ENCODE results near the gene BUB3.

The BUB3 gene

DNA sequence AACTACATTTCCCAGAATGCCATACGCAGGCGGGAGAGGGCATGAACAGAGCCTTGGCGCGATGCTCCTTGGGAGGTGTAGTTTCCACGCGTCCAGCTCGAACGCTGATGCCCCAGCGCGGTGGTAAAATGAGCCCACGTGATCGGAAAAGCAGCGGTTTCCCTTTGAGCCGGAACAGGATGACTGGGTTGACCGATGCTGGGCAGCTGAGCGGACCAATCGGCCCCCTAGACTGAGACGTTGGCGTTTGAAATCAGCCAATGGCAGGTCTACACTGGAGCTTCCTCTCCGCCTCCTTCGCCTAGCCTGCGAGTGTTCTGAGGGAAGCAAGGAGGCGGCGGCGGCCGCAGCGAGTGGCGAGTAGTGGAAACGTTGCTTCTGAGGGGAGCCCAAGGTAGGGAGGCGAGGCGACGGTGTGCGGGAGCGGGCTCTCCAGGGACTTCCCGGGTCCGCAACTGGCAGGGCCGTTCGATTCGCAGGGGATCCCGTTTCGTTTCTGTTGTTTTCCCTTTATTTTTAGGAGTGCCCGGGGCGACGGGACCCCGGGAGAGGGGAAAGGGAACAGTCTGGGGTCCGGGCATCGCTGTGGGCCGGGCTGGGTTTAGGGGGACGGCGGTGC is at the start of gene BUB3:
TSS of gene BUB3 (plus strand) at position 311 of the 619 bp plus-strand sequence. CDS start 516 bp downstream, outside the sequence.
- DNase-seq: peak; percentile 91 to 98

- no peak for DNase-seq
Observed at GRCh38 chr10:123109466-123109865, 44.7 kb upstream of the BUB3 start.

GRCh38 chr10:123117644-123118417 is 36.4 kb upstream of the BUB3 start:
- no peak for DNase-seq

GRCh38 chr10:123119081-123119480 is 35.1 kb upstream of the BUB3 start:
- DNase-seq: no peak

GRCh38 chr10:123126246-123126645 is 28.0 kb upstream of the BUB3 start:
- DNase-seq: no peak

- DNase-seq: no peak
Observed at GRCh38 chr10:123129618-123130271, 24.5 kb upstream of the BUB3 start.

DNA sequence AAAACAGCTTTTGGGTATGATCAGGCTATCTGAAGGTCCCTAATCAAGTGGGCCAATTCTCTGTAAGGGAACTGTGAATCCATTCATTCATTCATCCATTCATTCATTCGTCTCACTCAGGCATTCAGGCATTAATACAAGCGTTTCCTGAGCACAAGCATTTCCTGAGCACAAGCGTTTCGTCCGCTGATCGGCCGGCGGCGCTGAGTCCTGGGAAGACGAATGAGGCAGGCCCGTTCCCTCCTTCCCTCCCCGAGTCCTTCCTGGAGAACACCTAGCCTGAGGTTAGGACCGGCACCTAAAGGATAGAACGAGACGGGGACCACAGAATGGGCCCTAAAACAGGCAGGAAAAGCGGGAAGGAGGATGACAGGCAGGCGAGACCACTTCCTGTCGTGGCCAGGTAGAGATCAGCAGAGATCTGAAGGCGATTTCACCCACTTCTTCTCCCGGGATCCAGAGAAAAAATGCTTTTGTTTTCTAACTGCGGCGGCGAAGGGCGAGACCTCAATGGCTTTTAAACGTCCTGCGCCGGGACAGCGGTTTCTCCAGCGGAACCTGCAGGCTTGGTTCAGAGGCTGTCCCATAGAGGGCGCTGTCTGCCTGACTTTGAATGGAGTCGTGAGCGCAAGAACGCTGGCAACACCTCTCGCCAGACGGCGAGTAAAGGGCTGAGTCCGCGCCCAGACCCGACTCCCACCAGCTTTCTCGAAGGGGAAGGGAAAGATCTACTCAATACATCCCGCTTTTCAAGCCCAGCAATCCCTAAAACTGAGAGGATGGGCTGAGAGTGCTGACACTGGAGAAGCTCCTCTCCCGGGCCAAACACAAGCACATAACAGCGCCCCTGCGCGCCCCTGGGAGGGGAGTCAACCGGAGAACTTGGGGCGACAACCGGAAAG is 21.4 kb upstream of the BUB3 start:
- DNase-seq: peak in 1 of 2 experiments; percentile 44

- DNase-seq: no peak
Observed at GRCh38 chr10:123133541-123134342, 20.5 kb upstream of the BUB3 start.

DNA sequence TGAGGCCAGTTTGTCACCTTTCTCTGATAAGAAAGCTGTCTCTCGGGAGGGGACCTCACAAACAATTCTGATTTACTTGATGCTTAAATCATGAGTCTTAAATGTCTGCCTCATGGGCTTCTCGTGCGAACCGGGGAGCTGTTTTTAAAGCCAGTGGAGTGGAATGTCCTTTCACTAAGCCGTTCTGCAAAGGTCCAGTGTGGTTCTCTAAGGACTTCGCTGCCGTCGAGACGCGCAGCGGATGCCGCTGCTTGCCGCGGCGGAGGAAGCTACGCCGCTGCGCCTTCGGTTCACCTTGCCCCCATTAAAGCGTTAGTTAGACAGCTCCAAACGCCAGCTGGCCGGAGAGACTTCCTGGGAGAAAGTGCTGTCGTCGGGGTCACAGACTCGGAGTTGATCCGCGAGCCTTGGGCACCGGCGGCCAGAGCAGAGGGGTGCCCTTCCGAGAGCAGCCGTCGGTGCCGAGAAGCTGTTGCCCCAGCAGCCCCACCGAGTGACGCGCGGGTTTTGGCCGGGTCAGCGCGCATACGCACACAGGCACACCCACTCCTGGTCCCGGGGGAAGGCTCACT is 19.8 kb upstream of the BUB3 start:
- no peak for DNase-seq

GRCh38 chr10:123134915-123135414 is 19.2 kb upstream of the BUB3 start:
- DNase-seq: no peak

- DNase-seq: no peak
Observed at GRCh38 chr10:123135415-123136141, 18.6 kb upstream of the BUB3 start, which contains the start of gene HMX3. Gene HMX3, plus strand, starts transcription at chr10:123135970. Its CDS starts 81 bp downstream, at chr10:123136051.

- no peak for DNase-seq
Observed at GRCh38 chr10:123136221-123136805, 17.9 kb upstream of the BUB3 start.

- DNase-seq: no peak
Observed at GRCh38 chr10:123136806-123137642, 17.2 kb upstream of the BUB3 start.

GRCh38 chr10:123139165-123139520 is 15.1 kb upstream of the BUB3 start:
- DNase-seq: no peak

DNA sequence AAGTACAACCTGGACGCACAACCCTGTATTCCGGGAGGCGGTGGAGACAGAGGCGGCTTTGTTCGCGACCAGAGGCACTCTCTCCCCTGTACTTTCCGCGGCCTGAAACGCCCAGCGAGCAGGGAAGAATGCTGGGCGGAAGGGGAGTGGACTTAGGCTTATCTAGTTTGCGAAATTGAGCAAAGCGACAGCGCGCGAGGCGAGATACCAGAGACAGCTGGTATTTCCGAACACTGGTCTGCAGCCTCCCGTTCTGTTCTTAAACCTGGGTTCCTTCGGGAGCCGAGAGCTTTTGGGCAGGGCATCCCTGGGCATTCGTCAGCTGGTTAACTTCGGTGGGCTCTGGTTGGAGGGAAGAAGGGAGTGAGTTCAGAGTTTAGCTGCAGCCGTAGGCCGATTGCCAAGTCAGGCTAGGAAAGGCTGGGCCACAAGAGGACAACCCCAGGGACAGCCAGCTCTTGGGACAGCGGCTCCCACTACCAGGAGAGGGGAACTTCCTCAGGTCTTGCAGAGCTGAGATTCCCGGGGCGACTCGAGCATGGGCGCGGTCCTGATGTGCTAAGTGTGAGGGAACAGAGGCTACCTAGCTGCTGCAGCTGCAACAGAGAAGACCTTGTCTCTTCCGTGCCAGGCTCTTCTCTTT is 14.6 kb upstream of the BUB3 start:
- no peak for DNase-seq

DNA sequence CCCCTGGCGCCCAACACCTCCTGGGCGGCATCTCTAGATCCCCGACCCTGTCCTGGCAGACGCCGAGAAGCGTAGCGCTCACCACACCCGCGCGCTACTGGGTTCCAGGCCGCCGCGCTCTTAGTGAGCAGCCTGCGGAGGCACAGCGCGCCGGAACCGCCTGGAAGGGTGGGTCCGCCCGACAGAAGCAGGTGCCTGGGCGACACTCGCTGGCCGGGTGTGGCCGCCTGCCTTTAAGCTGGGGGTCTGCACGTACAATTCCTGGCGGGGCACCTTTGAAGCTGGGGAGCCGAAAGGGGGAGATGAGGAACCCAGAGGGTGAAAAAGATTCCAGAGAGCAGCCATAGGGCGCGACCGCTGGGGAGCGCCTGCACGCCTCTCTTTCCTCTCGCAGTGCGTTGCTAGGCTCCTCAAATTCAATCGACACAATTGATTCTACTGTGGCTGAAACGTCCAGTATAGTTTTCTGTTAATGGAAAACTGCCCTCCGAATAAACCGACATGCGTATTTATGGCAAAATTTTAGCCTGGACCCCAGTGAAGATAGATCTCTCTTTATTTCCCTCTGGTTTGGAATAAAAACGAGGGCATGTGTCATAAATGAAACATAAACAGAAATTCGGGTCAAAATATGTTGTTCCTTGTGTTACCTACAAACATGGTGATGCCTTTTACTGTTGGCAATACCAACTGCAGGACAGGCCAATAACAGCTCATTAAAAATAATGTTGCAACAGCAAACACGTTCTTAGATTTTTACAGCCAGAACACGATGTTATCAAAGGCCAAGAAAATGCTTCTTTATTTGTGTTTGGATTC is 13.8 kb upstream of the BUB3 start:
- DNase-seq: no peak

GRCh38 chr10:123140983-123141390 is 13.2 kb upstream of the BUB3 start:
- no peak for DNase-seq

Data from SW 1271 (cell line).